PC-3 (cell line): Measurements from ENCODE around the gene MARK2.

Experiments used
- CTCF ChIP-seq: fragments of 300-600 bp; sonication (generic); conservative IDR thresholded peaks from 2 replicates; pipeline ENCODE4 v1.5.1; 2017; ENCODE audit warnings: antibody characterized with exemption, low read depth, mild to moderate bottlenecking, low read length
- EZH2 ChIP-seq: fragments of 300-600 bp; sonication (generic); IDR thresholded peaks from one replicate; pipeline ENCODE4 v1.6.1; 2017; ENCODE audit warnings: antibody characterized with exemption, mild to moderate bottlenecking, low read length; ENCODE audit not compliant: unreplicated experiment

- no peak for TF ChIP-seq CTCF
- no peak for TF ChIP-seq EZH2
Measured at GRCh38 chr11:63908631-63909401, 69.9 kb downstream of the MARK2 start.
